Hematopoietic multipotent progenitor cell (in vitro differentiated cells): Measurements from ENCODE around the gene PAX7. TPM values are rescaled to one million over a fixed set of nuclear protein-coding genes. Genes with fewer than 3 reads are reported as not detected.

Experiments used
- DNase-seq, 3 donors: peaks; one replicate each; pipeline ENCODE4 v3.0.0-alpha.2; 2011 to 2015; ENCODE audit warnings: low read depth in 2 of 3, low spot score in 2 of 3
- total RNA-seq: library from RNA; depleted of rRNA; stranded (reverse); fragments of >200 nt; gene quantifications from one replicate; pipeline ENCODE4 v1.2.3, GENCODE V29; 2012

The PAX7 gene
- total RNA-seq, 1 donor, result under 0.01 TPM

GRCh38 chr1:18640228-18641004 is 9.8 kb downstream of the PAX7 start:
- DNase-seq, result no peak

- no peak for DNase-seq
These were observed 10.6 kb downstream of the PAX7 start for GRCh38 chr1:18641005-18641941.

GRCh38 chr1:18642278-18643095 is 11.8 kb downstream of the PAX7 start:
- DNase-seq, result no peak

- no peak for DNase-seq
These were observed 12.7 kb downstream of the PAX7 start for GRCh38 chr1:18643154-18644012.

GRCh38 chr1:18644013-18644399 is 13.4 kb downstream of the PAX7 start:
- DNase-seq, result no peak

GRCh38 chr1:18644446-18644845 is 13.8 kb downstream of the PAX7 start:
- no peak for DNase-seq

GRCh38 chr1:18644973-18645746 is 14.5 kb downstream of the PAX7 start:
- DNase-seq, result no peak

GRCh38 chr1:18645747-18646090 is 15.1 kb downstream of the PAX7 start:
- no peak for DNase-seq

GRCh38 chr1:18646091-18646785 is 15.6 kb downstream of the PAX7 start:
- DNase-seq, result no peak

GRCh38 chr1:18646786-18647410 is 16.3 kb downstream of the PAX7 start:
- no peak for DNase-seq

- DNase-seq, result no peak
These were observed 17.1 kb downstream of the PAX7 start for GRCh38 chr1:18647681-18648214.

GRCh38 chr1:18649693-18650370 is 19.2 kb downstream of the PAX7 start:
- DNase-seq, result no peak

- no peak for DNase-seq
These were observed 21.1 kb downstream of the PAX7 start for GRCh38 chr1:18651713-18652112.

GRCh38 chr1:18652791-18653190 is 22.1 kb downstream of the PAX7 start:
- DNase-seq, result no peak

GRCh38 chr1:18653367-18653766 is 22.7 kb downstream of the PAX7 start:
- no peak for DNase-seq

- no peak for DNase-seq
These were observed 23.3 kb downstream of the PAX7 start for GRCh38 chr1:18653916-18654315.

- no peak for DNase-seq
These were observed 24.0 kb downstream of the PAX7 start for GRCh38 chr1:18654599-18654998.
